GM21576 (cell line): ENCODE data around the gene FAM53B.

Experiments used
- ATAC-seq: cut with Tn5 transposase; IDR thresholded peaks from one replicate; pipeline ENCODE4 v1.9.1; 2021; ENCODE audit warnings: mild to moderate bottlenecking, moderate library complexity; ENCODE audit not compliant: unreplicated experiment

Gene FAM53B

GRCh38 chr10:124711145-124711544, 33.0 kb downstream of the FAM53B start:
- ATAC-seq: no peak

DNA sequence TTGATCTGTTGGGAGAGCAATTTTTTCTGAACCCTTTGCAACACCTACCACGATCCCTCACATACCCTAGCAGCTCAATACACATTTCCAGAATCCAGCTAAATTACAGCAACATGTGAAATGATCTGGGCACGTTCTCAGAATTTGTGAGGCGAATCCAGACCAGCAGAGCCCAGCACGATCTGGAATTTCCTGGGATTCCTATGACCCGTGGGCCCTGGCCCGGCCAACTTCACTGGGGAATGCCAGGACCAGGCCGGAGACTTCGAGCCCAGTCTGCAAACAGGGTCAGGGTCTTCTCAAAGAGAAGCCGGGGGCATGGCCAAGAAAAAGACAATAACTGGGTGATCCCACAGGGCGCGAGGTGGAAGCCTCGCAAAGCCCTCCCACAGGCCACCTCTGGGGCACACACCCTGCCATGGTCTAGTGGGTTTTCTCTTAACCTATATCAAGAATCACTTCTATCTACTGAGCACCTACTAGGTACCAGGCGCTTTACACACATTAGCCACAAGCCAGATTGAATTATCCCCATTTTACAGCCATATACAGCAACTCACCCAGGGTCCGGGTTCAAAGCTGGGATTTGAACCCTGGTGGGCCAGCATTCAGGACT, 33.8 kb downstream of the FAM53B start:
- no peak for ATAC-seq

GRCh38 chr10:124709861-124710260, 34.3 kb downstream of the FAM53B start:
- no peak for ATAC-seq

GRCh38 chr10:124708922-124709520, 35.2 kb downstream of the FAM53B start:
- no peak for ATAC-seq

DNA sequence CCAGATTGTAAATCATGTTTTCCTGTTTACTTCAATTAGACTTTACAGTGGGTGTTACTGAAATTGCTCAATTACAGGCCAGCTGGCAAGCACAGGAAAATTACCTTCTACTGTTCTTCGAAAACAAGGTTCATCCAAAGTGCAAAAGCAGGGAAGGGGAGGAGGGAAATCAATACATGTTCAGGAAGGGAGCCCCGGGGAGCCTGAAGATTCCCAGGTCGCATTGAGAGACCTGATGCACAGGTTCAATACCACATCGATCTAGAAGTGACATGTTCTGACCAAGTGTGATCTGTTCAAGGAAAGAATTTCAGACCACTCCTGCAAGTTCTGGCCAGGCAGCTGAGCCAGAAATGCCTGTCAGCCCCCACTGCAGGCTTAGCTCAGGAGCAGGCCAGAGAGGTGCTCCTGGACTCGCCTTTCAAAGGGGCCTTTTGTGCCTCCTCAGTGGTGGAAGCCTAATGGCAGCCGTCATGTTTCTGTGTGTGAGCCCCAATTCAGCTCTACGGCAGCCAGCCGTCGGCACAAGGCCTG, 35.9 kb downstream of the FAM53B start:
- no peak for ATAC-seq

- ATAC-seq: no peak
Measured at GRCh38 chr10:124707551-124707950, 36.6 kb downstream of the FAM53B start.

- ATAC-seq: no peak
Measured at GRCh38 chr10:124707144-124707467, 37.1 kb downstream of the FAM53B start.

- no peak for ATAC-seq
Measured at GRCh38 chr10:124706462-124707143, 37.6 kb downstream of the FAM53B start.

DNA sequence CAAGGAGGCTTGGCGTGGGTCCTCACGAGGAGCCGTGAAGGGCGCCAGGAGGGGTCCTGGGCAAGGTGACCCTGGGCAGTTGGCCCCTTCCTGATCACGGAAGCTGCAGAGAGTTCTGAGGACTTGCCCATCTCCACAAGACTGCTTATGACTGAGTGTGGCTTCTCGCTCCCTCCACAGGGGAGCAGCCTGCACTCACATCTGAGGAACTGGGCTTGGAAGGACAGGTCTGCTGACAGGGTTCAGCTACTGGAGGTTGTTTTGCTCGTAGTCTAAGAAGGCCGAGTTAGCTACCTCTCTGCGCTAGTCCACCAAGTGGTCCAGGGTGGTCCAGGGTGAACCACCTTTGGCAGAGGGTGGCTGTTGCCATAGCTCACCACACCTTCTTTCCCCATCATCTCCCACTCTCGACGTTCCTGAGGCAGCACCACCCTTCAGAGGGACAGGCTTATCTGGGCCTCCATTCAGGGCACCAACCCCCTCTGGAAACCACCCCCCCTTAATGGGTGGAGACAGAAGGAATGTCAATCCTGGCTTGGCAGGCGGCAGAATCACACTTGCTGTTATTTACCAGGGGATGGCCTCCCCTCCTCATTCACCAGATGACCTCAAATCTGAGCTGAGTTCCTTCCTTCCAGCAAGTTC, 38.2 kb downstream of the FAM53B start:
- no peak for ATAC-seq

- ATAC-seq: no peak
Measured at GRCh38 chr10:124705381-124705740, 38.8 kb downstream of the FAM53B start.

- no peak for ATAC-seq
Measured at GRCh38 chr10:124704428-124705380, 39.5 kb downstream of the FAM53B start.

- ATAC-seq: no peak
Measured at GRCh38 chr10:124703778-124704427, 40.3 kb downstream of the FAM53B start.

GRCh38 chr10:124703372-124703771, 40.8 kb downstream of the FAM53B start:
- ATAC-seq: no peak

- no peak for ATAC-seq
Measured at GRCh38 chr10:124701881-124702656, 42.1 kb downstream of the FAM53B start.

DNA sequence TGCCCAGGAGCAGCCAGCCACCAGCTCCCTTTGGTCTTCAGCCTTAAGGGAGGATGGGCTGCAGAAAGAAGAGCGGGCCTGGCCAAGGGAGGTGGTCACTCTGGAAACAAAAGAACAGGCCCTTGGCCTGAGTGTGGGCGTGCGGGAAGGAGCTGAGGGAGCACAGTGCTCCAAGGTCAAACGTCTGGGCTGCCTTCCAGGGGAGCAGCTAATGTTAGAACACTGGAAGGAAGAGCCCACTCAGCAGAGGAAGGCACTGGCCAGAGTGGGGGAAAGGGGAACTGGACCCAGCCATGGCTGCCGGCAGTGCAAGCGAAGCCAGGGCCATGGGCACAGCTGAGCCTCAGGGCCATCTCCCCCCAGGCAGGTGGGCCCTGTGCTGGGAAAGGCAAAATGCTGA, 42.7 kb downstream of the FAM53B start:
- ATAC-seq: no peak

DNA sequence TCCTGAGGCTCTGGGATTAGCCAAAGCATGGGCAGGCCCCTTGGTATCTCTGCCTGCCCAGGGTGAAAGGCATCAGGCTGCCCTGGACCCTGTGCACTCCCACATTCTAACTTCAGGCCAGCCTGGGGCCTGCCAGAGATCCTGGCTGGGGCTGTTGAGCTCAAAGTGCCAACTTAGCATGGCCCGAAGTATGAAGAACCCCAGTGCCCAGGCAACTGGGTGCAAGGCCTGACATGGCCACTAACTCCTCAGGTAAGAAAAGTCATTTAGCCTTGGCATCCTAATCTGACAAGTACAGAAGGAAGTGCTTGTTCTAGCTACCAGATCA, 43.2 kb downstream of the FAM53B start:
- no peak for ATAC-seq

GRCh38 chr10:124700293-124701037, 43.7 kb downstream of the FAM53B start:
- no peak for ATAC-seq

DNA sequence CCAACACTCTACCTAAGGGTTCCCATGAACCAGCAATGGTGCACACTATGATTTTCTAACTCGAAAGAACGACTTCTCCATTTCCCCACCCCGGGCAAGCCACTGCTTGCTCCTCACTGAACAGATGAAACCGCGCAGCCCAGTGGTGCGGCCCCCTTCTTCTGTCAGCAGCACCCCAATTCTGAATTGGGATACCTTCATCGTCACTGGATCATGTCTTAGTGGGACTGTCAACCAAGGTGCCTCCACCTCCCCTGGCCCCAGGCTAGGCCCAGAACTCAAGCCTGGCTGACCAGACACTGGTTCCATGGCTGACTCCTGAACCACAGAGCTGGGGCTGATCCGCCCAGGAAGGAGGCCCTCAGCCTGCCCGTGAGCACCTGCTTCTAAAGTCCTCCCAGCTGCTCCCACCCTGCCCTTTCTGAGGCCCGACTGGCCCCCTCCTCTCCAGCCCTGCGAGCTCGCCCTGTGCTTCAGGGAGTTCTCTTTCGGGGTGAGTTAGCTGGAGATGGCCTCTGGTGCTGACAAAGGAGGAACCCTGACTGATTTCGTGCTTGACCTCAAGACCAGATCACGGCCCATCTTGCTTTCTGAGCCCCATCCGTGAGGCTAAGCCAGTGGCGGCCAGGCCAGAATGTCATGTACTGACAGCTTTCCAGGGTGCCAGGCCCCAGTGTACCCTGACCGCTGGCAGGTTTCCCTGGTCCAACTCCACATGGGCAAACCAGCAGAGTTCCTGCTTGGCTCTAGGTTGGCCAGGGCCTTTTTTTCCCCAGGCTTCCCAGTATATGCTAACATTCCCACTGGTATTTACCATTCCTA, 44.5 kb downstream of the FAM53B start:
- ATAC-seq: no peak
